A172 (cell line): ENCODE data around the gene MTCL1. TPM values are rescaled to one million over a fixed set of nuclear protein-coding genes. Genes with fewer than 3 reads are reported as not detected.

Experiments used
- DNase-seq: peaks from one replicate; pipeline ENCODE4 v3.0.0-alpha.2; 2015; ENCODE audit warnings: low spot score
- total RNA-seq: library from RNA; depleted of rRNA; stranded (reverse); fragments of >200 nt; shearing (Covaris generic); gene quantifications from 2 replicates; pipeline ENCODE4 v1.2.3, GENCODE V29; 2014

The MTCL1 gene
- total RNA-seq, 1 experiment from 2014 or later = 33.6 TPM

DNA sequence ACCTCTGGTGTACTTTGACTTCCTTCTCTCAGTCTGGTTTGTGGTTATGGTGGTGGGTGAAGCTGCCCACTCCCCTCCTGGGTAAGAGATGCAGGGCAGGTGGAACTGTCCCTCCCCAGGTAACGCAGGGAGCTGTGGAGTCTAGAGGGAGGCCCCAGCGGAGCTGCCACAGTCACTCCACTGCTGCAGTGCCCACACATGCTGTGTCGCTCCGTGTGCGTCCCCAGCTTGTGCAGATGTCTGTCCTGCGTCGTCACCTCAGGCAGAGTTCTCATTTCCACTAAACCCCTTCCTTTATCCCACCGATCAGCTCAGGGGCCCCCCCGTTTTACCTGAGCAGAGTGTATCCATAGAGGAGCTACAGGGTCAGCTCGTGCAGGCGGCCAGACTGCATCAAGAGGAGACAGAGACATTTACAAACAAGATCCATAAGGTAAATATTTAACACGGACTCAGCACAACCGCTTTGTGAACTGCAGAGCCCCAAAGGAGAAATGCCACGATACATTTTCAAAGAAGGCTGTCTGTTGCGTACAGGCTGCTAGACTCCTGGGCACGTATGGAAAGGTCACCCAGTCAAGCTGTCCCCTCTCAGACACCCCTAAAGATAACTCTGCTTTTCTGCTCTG, 87.4 kb downstream of the MTCL1 start:
- DNase-seq = no peak

DNA sequence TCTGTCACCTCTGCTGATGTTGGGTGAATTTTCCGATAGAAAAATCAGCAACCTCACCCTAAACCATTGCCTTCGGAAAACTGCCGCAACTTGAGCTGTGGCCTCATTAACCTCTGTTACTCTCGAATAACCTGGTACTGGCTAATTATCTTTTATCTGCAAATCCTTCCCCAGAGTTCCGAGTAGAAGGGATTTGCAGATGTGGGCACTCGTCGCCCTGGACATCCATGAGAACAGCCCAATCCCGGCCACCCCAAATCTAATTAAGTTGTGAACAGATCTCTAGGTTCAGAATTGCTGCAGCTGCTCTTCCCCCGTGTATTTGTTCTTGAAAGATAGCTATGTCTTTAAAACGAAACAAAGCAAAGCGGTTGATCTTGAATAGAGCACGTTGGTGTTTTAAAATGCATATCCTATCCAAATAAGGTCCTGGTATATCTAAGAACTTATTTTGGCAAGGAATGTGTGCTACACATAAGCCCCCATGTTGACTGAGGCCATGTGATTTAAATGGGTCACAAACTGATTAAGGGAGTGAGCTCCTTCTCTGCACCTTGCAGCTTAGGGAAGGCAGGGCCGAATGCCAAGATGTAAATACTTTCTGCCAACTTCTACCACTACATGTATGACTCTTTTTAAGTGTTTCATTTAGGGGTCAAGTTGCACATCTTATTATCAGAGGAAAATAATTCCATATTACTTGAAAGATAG, 88.2 kb downstream of the MTCL1 start:
- no peak for DNase-seq

DNA sequence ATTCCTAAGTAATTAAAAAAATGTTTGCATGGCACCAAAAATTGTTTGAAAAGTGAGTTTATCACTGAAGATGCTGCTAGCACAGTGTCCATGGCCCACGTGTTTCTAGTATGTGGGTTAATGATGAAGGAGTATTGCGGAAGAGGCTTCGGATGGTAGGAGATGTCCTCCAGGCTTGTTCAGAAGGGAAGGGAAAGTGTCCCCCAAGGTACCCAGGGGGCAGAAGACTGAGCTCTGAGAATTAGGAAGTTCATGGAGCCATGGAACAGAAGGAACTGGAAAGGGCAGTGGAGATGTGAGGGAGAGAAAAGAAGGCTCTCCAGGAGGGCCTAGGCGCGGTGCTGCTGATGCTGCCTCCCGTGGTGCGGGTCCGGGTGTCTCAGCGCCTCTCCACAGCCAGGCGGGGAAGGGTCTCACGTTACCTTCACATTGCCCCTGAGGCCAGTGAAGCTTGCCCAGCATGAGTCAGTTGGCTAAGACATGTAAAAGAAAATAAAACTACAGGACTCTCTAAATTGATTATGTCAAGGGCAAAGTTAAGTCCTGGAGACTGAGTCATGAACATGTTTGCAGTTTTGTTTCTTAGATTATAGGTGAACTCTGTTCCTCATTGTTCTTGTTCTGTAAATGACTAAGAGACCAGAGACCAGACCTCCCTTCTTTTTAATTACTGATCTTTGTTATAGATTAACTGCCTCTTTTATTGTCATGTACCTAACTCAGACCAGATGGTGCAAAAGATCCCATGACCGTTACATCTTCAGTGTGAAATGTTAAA, 89.0 kb downstream of the MTCL1 start:
- no peak for DNase-seq

DNA sequence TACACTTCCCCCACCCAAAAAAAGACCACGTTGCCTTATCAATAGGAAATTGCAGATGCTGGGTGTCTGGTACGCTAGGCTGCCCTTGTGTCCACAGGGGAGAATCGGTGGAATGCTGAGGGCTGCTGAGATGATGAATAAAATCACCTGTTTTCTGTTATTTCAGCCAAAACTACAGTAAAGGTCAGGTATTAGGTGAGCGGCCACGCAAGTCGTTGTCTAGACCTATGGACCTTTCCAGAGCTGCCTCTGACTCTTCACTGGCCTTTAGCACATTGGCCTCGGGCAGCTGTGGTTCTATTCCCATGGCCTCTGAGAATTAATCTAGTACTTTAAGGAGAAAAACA, 89.6 kb downstream of the MTCL1 start:
- DNase-seq = no peak

DNA sequence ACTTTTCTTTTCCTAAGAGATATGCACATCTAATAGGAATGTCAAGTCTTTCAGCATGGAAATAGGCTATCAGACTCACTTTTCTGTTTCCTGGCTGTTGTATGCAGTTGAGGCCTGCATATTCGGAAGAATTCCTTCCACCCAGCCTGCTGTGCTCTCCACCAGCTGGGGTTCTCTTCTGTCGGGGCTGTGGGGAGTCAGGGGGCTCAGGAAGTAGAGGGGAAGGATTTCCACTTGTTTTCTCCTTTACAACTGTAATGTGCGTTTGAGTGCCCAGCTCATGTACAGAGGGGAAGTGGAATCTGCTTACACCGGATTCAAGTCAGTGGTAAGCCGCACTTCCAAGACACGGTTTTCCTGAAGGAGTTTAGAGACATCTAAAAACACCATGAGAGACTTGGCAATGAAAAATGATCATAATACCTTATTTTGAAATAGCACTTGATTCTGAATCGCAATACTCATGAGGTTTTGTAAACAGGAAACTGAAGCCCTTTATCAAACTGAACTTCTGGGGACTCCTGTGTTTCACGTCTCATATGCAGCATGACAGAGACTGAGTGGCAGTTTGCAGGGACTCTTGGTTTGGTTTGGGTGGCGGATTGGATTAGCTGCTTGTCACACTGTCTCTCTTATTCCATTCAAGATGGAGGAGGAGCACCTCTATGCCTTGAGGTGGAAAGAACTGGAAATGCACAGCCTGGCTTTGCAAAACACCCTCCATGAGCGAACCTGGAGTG, 90.4 kb downstream of the MTCL1 start:
- no peak for DNase-seq

DNA sequence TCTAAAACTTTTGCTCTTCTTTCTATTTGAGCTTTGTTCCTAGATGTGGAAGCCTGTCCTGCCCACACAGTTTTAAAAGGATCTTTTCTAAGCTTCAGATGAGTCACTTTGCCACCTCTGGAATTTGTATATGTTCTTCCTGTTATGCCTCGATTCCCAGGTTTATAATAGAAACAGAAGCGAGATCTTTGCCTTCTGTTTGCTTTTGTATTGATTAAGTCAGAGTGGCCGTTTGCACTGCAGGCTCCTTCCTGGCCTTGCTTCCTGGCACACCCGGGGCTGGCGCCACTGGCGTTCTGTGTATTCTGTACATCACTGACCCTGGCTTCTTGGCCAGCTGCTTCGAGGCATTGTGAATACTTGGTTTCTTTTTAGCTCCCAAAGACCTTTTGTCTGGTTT, 91.8 kb downstream of the MTCL1 start:
- DNase-seq = peak; percentile 34

DNA sequence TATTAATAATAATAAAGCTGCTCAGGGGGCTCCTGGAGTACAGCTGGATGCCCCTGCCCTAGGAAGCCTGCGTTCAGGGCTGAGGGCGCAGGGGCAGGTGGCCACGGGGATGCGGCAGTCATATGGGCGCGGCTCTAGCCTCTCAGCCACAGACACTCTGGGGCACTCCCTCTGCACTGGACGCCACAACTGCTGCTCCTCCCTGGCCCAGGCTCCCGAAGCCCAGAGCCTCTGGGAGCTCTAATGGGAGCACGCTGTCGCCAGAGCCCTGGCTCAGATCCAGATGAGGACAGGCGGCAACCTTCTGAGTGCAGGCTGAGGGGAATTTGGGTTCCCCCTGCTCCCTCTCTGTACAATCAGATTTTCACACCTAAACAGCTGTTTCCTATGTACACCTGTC, 93.6 kb downstream of the MTCL1 start:
- peak; percentile 71 for DNase-seq

DNA sequence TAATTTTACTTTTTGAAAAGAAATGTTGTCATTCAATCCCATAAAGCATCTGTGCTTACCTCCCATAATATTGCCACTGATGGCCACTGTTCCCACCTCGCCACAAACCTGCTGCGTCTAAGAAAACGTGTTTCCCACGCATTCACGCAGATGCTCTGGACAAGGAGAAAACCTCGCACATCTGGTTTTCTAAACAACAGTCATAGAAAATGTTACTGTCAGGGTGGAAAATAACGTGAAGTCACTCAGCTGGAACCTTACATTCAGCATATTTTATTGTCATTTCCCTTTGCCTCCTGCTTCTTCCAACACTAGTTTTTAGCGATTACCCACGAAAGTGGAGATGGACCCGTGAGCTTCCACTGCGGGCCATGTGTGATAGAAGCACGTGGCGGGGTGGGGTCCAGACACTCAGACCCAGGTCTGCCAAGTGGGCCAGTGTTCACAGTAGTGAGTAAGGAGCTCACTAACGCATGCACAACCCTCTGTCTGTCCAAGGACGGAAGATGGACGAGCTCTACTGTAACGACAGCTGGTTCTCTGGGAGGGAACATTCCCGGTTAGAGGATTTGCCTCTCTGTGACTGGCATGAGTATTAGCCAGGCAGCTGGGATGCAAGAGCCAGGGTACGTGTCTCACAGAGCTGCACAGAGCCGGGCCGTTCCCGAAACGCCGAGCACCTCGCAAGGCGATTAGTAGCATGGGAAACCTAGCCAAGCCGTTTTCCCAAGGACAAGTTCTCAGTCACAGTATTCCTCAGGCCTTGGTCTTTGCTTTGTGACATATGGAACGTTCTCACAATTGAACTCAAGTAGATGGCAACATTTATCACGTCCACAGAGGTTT, 94.5 kb downstream of the MTCL1 start:
- DNase-seq = peak; percentile 83

DNA sequence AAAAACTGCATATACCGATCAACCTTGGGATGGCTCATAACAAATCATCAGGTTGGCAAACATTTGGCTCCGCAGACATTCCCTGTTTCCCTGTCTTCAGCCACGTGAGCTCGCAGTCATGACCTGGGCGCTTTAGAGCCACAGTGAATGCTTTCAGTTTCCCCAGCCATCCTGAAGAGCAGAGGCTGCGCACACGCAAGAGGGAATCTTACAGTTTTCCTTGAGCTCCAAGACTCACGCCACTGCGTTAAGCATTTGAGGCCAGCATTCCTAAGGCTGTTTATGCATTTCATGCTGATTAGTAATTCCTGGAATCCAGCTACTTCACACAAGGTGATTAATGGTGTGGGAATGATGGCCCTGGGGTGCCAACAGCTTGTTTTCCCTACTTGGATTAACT, 95.1 kb downstream of the MTCL1 start:
- peak; percentile 99 for DNase-seq

DNA sequence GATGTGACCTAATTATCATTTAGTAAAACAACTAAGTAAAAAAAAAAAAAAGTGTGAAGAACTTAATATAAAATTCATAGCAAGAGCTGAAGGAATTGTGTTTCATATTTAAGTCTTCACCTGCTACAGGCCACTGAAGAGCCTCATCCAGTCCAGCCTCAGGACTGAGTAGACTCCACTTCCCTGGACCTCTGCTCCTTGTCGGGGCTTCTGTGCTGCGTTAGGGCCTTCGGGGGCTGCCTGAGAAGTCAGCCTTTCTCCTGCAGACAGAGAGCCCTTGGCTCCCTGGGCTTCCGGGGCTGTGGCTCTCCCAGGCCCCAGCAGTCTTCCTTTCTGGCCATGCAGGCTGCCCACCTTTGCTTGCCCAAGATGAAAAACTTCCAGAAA, 95.5 kb downstream of the MTCL1 start:
- no peak for DNase-seq

DNA sequence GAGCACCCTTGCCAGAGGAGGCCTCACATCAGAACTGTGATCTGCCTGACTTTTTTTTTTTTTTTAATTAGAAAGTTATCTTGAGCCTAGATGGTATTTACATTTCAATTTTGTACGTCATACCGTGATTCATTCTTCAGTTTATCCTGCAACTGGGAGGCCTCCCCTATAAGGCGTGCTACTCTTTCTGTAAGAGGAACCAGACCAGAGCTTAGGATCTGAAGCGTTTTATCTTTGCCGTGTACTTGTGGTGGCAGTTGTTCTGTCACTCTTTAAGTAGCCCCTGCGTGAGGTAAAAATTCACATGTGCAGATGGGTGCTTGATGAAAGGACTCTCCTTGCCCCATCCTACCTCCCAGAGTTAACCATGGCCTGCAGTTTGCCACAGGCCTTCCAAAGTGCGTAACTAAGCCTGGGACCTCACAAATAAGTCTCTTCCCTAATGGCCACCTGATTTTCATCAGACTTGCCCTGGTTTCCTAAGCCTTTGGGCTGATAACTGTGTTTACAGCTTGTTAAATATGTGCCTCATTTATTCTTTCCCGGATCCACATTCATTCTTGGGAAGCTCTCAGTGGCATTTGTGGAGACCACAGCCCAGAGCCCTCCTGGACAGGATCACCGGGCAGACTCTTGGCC, 96.0 kb downstream of the MTCL1 start:
- peak; percentile 92 for DNase-seq

DNA sequence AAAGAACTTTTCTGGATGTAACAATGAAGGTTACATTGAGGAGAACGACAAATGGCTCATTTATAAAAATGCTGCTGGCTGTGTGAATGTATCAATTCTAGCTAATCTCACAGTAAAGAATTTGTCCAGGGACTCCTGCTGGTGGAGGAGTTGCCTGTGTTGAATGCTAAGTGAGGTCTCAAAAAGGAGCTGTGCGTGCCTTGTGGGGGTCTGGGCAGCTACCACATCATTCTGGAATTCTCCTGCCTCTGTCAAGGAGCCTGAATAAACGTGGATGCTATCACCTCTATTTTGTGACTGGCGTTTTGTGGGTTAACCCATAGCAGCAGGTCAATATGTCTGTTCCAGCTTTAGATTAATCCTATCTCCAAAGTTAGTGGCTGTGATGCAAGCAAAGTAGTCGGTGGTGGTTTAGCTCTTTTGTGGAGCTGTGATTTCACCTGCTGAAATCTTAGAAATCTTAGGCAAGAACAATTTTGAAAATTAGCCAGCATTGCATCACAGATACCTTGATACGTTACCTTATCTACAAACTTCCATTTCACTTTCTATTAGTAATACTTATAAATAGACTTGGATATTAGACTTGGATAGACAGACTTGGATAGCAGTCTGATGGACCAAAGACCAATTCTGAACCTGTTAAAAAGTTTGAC, 96.8 kb downstream of the MTCL1 start:
- DNase-seq = no peak

DNA sequence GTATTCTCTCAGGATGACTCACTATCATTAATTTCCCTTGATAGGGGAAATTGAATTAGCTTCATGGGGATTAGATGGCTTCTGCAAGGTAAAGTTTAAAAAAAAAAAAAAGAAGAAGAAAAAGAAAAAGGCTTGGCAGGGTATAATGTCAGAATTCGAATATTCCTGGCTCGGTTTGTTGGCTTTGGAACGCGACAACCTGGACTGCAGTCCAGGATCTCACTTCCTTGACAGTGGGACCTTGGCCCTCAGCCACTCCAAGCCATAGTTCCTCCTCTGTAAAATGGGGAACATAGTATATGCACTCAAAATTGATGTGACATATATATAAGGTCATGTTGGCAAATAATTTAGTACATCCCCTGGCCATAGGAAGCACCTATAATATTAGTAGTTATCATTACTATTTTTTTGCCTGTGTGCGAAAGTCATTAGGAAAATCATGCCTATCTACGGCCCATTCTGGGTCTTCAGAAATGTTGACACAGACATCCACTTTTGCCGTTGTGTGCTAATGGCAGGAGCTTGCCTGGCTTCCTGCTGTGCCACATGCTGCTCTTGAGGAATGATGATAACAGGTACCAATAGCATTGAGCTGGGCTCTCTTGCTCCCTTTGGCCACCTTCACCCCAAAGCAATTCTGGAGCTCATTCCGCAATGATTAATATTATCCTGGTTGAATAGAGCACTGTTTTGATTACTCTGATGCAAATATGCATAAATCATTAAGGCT, 97.9 kb downstream of the MTCL1 start:
- DNase-seq = no peak

DNA sequence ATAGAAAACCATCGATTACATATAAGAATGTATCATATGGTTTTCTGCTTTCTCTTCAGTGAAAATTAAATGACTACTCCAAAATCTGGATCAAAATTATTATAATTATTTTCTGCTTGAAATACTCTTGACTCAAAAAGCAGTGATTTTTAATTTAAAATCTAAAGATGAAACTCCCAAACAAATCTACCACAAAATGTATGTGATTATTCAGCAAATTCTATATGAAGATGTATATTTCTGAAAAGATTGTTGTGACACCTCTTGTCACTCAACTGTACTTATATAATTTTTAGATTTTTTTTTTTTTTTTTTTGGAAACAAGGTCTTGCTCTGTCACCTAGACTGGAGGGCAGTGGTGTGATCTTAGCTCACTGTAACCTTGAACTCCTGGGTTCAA, 98.6 kb downstream of the MTCL1 start:
- DNase-seq = no peak

DNA sequence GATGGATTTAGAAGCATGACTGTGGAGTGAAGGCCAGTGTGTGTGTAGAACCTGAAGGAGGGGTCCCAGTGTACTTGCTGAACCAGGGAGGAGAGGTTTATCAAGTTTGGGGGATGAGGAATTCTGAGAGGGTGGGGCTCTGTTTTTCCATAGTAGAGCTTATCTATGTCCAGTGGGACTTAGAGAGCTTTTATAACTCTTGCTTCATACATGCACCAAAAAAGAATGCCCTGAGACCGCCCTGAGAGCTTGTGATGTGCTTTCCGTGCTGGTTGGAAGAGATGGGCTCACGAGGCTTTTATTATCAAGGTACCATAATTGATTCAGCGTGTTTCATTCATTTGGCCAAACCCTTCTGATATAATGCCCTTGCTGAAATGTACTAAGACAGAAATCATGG, 100.2 kb downstream of the MTCL1 start:
- no peak for DNase-seq

DNA sequence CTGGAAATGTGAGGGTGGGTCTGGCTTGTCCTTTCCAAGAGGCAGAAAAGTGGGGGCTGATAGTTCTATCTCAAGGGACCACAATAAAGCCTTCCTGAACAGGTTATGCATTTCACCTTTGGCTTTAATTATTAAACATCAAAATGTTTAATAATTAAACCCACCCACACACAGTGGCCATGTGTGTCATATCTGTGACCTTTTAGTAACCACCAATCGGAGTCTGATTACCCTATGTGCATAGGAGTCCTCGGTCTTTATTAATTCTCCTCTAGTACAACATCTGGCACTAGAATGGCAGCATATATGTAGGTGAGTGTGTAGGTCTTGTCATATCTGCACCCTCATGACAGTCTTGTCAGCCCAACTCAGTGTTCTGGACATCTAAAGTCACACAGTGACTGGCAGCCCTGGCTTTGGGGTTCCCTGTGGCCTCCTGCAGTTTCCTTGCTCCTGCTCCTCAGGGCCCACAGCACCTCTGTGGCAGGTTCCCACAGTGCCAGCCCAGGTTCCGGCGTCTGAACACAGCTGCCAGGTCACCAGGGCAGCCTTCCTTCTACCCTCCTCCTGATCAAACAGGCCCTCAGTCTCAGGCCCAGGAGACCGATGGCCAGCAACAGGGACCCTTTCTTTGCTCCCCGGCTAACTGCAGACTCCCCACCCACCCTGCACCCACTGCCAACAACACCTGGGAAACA, 100.9 kb downstream of the MTCL1 start:
- no peak for DNase-seq

DNA sequence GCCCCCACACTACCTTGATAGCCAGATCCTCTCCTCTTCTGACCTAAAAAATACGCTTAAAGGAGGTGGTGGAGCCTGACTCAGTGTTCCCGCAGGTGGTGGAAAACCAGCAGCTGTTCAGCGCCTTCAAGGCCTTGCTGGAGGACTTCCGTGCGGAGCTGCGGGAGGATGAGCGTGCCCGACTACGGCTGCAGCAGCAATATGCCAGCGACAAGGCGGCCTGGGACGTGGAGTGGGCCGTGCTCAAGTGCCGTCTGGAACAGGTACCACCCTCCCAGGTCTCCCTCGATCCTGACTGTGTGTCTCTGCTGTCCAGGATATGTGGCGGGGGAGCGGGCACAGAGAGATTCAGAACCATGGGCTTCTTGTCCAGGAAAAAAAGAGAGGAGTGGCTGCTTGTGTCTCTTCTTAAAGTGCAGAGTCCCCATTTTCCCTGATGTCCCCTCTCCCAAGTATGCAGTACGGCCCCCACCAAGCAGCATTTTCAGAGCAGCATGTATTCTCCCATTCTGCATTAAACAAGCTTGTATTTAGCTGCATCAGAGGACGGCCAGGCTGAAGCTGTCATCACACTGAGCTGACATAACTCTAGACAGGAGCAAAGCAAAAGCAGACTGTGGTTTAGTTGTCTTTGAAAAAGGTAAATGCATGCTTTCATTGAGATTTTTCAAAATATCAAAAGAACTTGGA, 101.6 kb downstream of the MTCL1 start:
- DNase-seq = no peak

DNA sequence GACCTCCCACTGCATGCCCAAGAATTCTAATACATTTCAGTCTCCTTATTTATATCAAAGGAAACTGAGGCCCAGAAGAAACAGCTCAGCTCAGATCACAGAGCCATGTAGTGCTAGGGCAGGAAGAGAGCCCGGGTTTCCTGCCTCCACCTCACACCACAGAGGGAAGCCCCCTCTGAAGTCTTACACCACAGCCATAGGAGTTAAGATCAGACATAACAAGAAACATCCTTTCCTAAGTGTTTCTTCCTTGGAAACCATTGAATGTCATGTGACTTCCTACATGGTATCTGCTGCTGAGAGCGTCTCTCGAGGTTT, 102.1 kb downstream of the MTCL1 start:
- no peak for DNase-seq

DNA sequence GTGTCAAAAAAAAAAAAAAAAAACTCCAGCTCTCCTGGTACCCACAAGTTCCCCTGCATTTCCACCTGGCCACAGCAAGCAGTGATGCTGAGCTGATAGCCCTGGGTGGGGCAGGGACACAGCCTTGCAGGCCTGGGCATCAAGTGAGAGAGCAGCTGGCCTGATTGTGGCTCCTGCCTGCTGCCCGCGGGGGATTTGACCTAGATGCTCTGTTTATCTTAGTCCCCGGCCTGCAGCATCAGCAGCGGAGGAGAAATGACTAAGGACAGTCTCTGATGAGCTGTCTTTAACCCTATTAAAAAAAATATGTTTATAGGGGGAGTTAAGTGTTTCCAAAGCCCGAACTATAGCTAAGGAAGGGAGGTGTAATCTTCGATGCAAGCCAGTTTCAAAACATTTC, 102.6 kb downstream of the MTCL1 start:
- DNase-seq = peak; percentile 29
